A673 (cell line): ENCODE data around the gene ALKBH3. TPM values are rescaled to one million over a fixed set of nuclear protein-coding genes. Genes with fewer than 3 reads are reported as not detected.

Experiments used
- BruUV-seq: library from RNA; stranded (reverse); fragments of 400-500 nt; replicated peaks from 2 replicates; lab custom pipeline; 2021; lab: Mats Ljungman, UMichigan
- CTCF ChIA-PET: fragments of 300-600 bp; sonication (Branson Sonifier 250); formaldehyde crosslinking; loops from one replicate; lab custom pipeline; 2022; ENCODE audit warnings: antibody characterized with exemption; lab: Charles Lee
- POLR2A ChIA-PET: fragments of 300-600 bp; sonication (Branson Sonifier 250); formaldehyde crosslinking; loops from one replicate; lab custom pipeline; 2022; ENCODE audit warnings: antibody characterized with exemption; ENCODE audit not compliant: low non-redundant PET; lab: Charles Lee
- DNase-seq: peaks from one replicate; pipeline ENCODE4 v3.0.0-alpha.2; 2015; ENCODE audit warnings: low spot score
- H3K27ac ChIP-seq: fragments of 200-600 bp; sonication (generic); 2 replicates; pipeline ENCODE4 v1.5.1; 2016; ENCODE audit warnings: mixed run types, low read depth, mild to moderate bottlenecking, mixed read lengths, antibody characterized with exemption, low read length; ENCODE audit not compliant: poor library complexity, severe bottlenecking
- H3K27me3 ChIP-seq: fragments of 200-600 bp; sonication (generic); replicated peaks from 2 replicates; pipeline ENCODE4 v1.6.1; 2017; ENCODE audit warnings: mixed run types, low read depth, mild to moderate bottlenecking, mixed read lengths, antibody characterized with exemption, low read length; ENCODE audit not compliant: insufficient read depth, poor library complexity
- H3K36me3 ChIP-seq: fragments of 200-600 bp; sonication (generic); 2 replicates; pipeline ENCODE4 v1.6.1; 2016; ENCODE audit warnings: mixed run types, mild to moderate bottlenecking, mixed read lengths, antibody characterized with exemption, low read length; ENCODE audit not compliant: insufficient read depth, poor library complexity, severe bottlenecking
- H3K4me1 ChIP-seq: fragments of 200-600 bp; sonication (generic); 2 replicates; pipeline ENCODE4 v1.6.1; 2017; ENCODE audit warnings: mixed run types, mild to moderate bottlenecking, mixed read lengths, antibody characterized with exemption, low read length; ENCODE audit not compliant: insufficient read depth, poor library complexity, severe bottlenecking
- H3K4me3 ChIP-seq: fragments of 200-600 bp; sonication (generic); 2 replicates; pipeline ENCODE4 v1.5.1; 2016; ENCODE audit warnings: low read depth, mixed run types, mild to moderate bottlenecking, mixed read lengths, low read length; ENCODE audit not compliant: poor library complexity, severe bottlenecking
- H3K9me3 ChIP-seq: fragments of 200-600 bp; sonication (generic); 2 replicates; pipeline ENCODE4 v1.6.1; 2016; ENCODE audit warnings: mixed run types, low read depth, mild to moderate bottlenecking, mixed read lengths, antibody characterized with exemption, low read length; ENCODE audit not compliant: poor library complexity, severe bottlenecking
- CTCF ChIP-seq: fragments of 300-800, 200-600 bp; sonication (generic); conservative IDR thresholded peaks from 2 replicates; pipeline ENCODE4 v1.5.1; 2017; ENCODE audit warnings: low read depth, mild to moderate bottlenecking, antibody characterized with exemption, low read length, moderate library complexity, mixed read lengths
- EZH2 ChIP-seq: fragments of 200-600 bp; sonication (generic); IDR thresholded peaks from 2 replicates; pipeline ENCODE4 v1.6.1; 2017; ENCODE audit warnings: borderline replicate concordance, low read depth, mild to moderate bottlenecking, mixed read lengths, antibody characterized with exemption, low read length; ENCODE audit not compliant: poor library complexity, severe bottlenecking
- intact Hi-C: fragments of 100-400 bp; cut with micrococcal nuclease; formaldehyde crosslinking; loops from one replicate; pipeline ENCODE4 v1.10.0; 2022; ENCODE audit not compliant: unreplicated experiment
- total RNA-seq: library from RNA; stranded (reverse); gene quantifications from 2 replicates; pipeline ENCODE4 v1.2.3, GENCODE V29; 2021

The ALKBH3 gene
- total RNA-seq, 1 experiment from 2014 or later, result 96.6 TPM

GRCh38 chr11:43927070-43927469 lies 46.4 kb downstream of the ALKBH3 start:
- POLR2A ChIA-PET, result no interaction called here
- CTCF ChIA-PET, result interaction anchor here (0.6 kb wide), 1 partner anchor 107 kb away, joined by 3 read pairs; no protein-coding TSS in a partner anchor

GRCh38 chr11:43927925-43928707 lies 47.5 kb downstream of the ALKBH3 start:
- intact Hi-C loops, result no loop called here
- ChIA-PET CTCF (no interaction called here), POLR2A (interaction anchor here (0.6 kb wide), 1 partner anchor 162 kb away, joined by 3 read pairs; no protein-coding TSS in a partner anchor)
- Histone ChIP-seq H3K9me3 (no peaks in the 10 kb centered on the region), H3K27me3 (no peaks in the 10 kb centered on the region), H3K27ac (no peak overlapping the region), H3K4me1 (peaks cover 12% of the 10 kb centered on the region), H3K4me3 (no peak overlapping the region), H3K36me3 (no peaks in the 10 kb centered on the region)
- BruUV-seq, result no TSS peak
- no peak for TF ChIP-seq CTCF
- no peak for TF ChIP-seq EZH2
- DNase-seq, result no peak

More at GRCh38 chr11:43927070-43927469, 46.4 kb downstream of the ALKBH3 start:
- DNase-seq, result no peak
- Histone ChIP-seq H3K27me3 (no peaks in the 10 kb centered on the region), H3K4me1 (peaks cover 12% of the 10 kb centered on the region), H3K27ac (no peak overlapping the region), H3K4me3 (no peak overlapping the region), H3K9me3 (no peaks in the 10 kb centered on the region), H3K36me3 (no peaks in the 10 kb centered on the region)
- TF ChIP-seq CTCF, result no peak
- TF ChIP-seq EZH2, result no peak
- no TSS peak for BruUV-seq
- intact Hi-C loops, result no loop called here

GRCh38 chr11:43928721-43929120 lies 48.1 kb downstream of the ALKBH3 start:
- no peak for DNase-seq
- POLR2A ChIA-PET, result interaction anchor here (0.6 kb wide), 1 partner anchor 162 kb away, joined by 3 read pairs; no protein-coding TSS in a partner anchor
- Histone ChIP-seq H3K27ac (no peak overlapping the region), H3K9me3 (no peaks in the 10 kb centered on the region), H3K4me3 (no peak overlapping the region), H3K27me3 (no peaks in the 10 kb centered on the region), H3K4me1 (peaks cover 11% of the 10 kb centered on the region), H3K36me3 (no peaks in the 10 kb centered on the region)
- BruUV-seq, result no TSS peak
- intact Hi-C loops, result no loop called here
- TF ChIP-seq EZH2 (no peak), CTCF (no peak)
- CTCF ChIA-PET, result no interaction called here
